Neural cell (in vitro differentiated cells): Measurements from ENCODE around the gene SP2.

Source experiments
- EP300 ChIP-seq: fragments of 450-650 bp; conservative IDR thresholded peaks from 2 replicates; pipeline ENCODE4 v1.6.1; 2014; ENCODE audit warnings: antibody characterized with exemption, mild to moderate bottlenecking, moderate library complexity; ENCODE audit not compliant: poor library complexity, severe bottlenecking
- EZH2 ChIP-seq: fragments of 200-600, 300-800 bp; shearing (Covaris generic), sonication (generic); IDR thresholded peaks from 2 replicates; pipeline ENCODE4 v1.6.1; 2014; ENCODE audit warnings: antibody characterized with exemption, low read length, borderline replicate concordance, mild to moderate bottlenecking; ENCODE audit not compliant: insufficient read depth, poor library complexity, severe bottlenecking
- POLR2AphosphoS5 ChIP-seq: IDR thresholded peaks from 2 replicates; pipeline ENCODE4 v1.6.1; 2012
- RAD21 ChIP-seq: fragments of 450-650 bp; conservative IDR thresholded peaks from 2 replicates; pipeline ENCODE4 v1.6.1; 2014; ENCODE audit warnings: antibody characterized with exemption, mild to moderate bottlenecking, moderate library complexity
- SMC3 ChIP-seq: fragments of 450-650 bp; conservative IDR thresholded peaks from 2 replicates; pipeline ENCODE4 v1.6.1; 2014; ENCODE audit warnings: antibody characterized with exemption, mild to moderate bottlenecking, moderate library complexity; ENCODE audit not compliant: poor library complexity
- TF ChIP-seq, protein P1 (sequence below): fragments of 450-650 bp; IDR thresholded peaks from 2 replicates; pipeline ENCODE4 v1.5.1; 2014; ENCODE audit warnings: antibody characterized with exemption, mild to moderate bottlenecking, moderate library complexity; ENCODE audit not compliant: poor library complexity, severe bottlenecking

DNA sequence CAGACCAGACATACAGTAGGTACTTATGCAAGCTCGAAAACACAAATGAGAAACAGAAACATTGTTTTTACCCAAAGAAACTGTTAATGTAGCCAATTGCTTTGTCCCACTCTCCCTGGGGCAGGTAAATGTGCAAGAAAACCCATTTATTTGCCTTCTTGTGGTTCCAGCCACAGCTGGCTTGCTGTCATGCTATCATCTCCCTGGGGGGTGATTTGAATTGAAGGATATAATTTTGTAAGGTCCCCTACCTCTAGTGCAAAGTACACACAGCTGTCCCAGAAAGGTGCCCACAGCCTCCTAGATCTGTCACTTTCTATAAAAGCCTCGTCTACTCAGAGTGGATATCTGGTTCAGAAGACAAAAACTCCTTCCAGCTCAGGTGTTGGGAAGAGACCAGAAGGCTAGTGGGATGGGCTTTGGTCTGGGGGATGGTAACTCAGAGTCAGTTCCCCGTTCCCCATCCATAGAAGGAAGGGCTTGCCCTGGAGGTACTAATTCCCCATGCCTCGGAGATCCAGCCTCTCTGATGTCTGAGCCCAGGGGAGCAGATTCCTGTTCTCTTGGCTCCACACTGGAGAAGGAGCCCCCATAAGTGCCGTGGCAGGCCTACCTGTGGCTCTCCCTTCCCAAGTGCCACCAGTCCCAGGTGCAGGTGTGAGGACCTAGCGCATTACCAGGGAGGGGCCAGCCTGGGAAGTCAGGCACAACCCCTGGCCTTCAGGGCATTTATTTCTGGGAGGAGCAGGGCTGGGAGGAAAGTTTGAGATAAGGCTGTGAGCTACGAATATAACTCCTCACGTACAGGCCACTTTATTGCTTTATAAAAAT is 64.0 kb downstream of the SP2 start:
- no peak for TF ChIP-seq RAD21
- TF ChIP-seq EZH2 = no peak
- TF ChIP-seq, protein P1, sequence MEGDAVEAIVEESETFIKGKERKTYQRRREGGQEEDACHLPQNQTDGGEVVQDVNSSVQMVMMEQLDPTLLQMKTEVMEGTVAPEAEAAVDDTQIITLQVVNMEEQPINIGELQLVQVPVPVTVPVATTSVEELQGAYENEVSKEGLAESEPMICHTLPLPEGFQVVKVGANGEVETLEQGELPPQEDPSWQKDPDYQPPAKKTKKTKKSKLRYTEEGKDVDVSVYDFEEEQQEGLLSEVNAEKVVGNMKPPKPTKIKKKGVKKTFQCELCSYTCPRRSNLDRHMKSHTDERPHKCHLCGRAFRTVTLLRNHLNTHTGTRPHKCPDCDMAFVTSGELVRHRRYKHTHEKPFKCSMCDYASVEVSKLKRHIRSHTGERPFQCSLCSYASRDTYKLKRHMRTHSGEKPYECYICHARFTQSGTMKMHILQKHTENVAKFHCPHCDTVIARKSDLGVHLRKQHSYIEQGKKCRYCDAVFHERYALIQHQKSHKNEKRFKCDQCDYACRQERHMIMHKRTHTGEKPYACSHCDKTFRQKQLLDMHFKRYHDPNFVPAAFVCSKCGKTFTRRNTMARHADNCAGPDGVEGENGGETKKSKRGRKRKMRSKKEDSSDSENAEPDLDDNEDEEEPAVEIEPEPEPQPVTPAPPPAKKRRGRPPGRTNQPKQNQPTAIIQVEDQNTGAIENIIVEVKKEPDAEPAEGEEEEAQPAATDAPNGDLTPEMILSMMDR = no peak
- TF ChIP-seq EP300 = no peak
- TF ChIP-seq SMC3 = no peak
- TF ChIP-seq POLR2AphosphoS5 = no peak
